ENCODE results near the gene PRSS50. TPM values are rescaled to one million over a fixed set of nuclear protein-coding genes. Genes with fewer than 3 reads are reported as not detected.

PRSS50 gene
- total RNA-seq, 1 experiment from 2014 or later: not detected

DNA sequence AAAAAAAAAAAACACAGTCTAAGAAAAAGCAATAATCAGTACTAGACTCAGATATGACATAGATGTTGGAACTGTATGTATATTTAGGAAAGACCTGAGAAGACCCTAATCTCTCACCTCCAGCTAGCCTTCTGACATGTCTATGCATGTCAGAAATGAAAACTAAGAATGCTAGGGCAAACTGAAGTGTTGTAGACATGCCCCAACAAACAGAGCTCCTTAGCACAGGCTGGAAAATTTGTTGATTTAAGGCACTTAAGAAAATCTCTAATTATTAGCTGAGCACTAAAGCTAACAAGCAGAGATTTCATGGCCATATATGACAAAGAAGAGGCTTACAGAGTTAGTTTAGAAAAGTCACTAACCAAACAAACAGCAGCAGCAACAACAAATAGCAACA is 45.5 kb upstream of the PRSS50 start (continued):
- no peak for TF ChIP-seq ELF1 (IDR thresholded peaks at IDR 0.05; ENCODE audit: borderline replicate concordance, low read depth)
- TF ChIP-seq CEBPB (IDR thresholded peaks at IDR 0.05; ENCODE audit: low read depth): no peak
- no peak for TF ChIP-seq TCF7L2 (IDR thresholded peaks at IDR 0.05; ENCODE audit: borderline replicate concordance, extremely low read depth, insufficient read depth, insufficient read length)

DNA sequence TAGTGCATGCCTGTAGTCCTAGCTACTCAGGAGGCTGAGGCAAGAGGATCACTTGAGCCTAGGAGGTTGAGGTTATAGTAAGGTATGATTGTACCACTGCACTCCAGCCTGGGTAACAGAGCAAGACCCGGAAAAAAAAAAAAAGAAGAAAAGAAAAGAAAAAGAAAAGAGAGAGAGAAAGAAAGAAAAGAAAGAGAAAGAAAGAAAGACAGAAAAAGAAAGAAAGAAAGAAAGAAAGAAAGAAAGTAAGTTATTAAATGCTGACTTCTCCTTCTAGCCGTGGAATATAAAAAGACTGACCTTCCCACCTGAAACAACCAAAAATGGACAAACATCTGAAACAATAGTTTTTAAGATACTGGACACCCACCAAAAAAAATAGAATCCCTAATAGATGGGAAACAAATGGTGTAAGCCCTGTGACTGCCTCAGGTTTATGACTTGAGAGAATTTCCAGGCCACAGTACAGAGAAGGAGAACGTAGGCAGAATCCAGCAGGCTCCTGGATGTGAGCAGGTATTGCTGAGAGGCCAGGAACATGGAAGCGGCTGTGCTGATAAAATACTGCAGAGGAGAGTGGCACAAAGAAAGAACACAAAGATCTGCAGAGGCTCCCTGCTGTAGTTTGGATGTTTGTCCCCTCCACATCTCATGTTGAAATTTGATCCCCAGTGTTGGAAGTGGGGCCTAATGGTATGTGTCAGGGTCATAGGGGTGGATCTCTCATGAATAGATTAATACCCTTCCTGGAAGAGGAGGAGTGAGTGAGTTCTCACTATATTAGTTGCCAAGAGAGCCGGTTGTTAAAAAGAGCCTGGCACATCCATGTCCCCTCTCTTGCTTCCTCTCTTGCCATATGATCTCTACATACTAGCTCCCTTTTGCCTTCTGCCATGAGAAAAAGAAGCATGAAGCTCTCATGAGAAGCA is 41.8 kb upstream of the PRSS50 start:
- no TSS peak for BruUV-seq (replicated peaks)
- Histone ChIP-seq H3K27ac (ENCODE audit: low read depth, low read length) (no peak overlapping the region), H3K4me3 (replicated peaks in 1 of 2; ENCODE audit: low read depth in 1 of 2, low read length in 2 of 2) (no peak overlapping the region), H3K27me3 (ENCODE audit: insufficient read depth, low read length) (no peaks in the 10 kb centered on the region), H3K79me2 (ENCODE audit: insufficient read depth, low read length) (no peaks in the 10 kb centered on the region), H3K4me2 (ENCODE audit: low read length) (no peak overlapping the region), H3K9me2 (ENCODE audit: insufficient read depth) (no peaks in the 10 kb centered on the region), H3K9ac (ENCODE audit: low read length) (no peak overlapping the region), H2AFZ (ENCODE audit: low read depth, low read length, poor library complexity, severe bottlenecking) (no peak overlapping the region), H3K4me1 (ENCODE audit: control insufficient read depth in 1 of 2, insufficient read depth in 2 of 2, low read length in 2 of 2) (no peaks in the 10 kb centered on the region), H4K20me1 (ENCODE audit: insufficient read depth) (no peaks in the 10 kb centered on the region), H3K36me3 (ENCODE audit: control insufficient read depth in 1 of 2, insufficient read depth in 2 of 2, low read length in 2 of 2) (no peaks in the 10 kb centered on the region), H3K9me3 (ENCODE audit: control insufficient read depth in 1 of 2, insufficient read depth in 1 of 2, low read depth in 1 of 2, low read length in 2 of 2) (peaks cover 0 to 4% of the 10 kb centered on the region in 2 experiments; a peak in 1 of 4 replicates)
- DNase-seq (ENCODE audit: low read depth, low spot score) (no peak), ATAC-seq (no peak)
- RAD21 ChIA-PET (ENCODE audit: low non-redundant PET in 1 of 2, low total read pairs in 2 of 2, uncharacterized antibody in 2 of 2, unreplicated experiment in 2 of 2): no interaction called here
- intact Hi-C loops (cut with micrococcal nuclease): no loop called here
- CTCF ChIA-PET: no interaction called here
- POLR2A ChIA-PET: no interaction called here
- TF ChIP-seq, protein P1, sequence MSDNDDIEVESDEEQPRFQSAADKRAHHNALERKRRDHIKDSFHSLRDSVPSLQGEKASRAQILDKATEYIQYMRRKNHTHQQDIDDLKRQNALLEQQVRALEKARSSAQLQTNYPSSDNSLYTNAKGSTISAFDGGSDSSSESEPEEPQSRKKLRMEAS (IDR thresholded peaks at IDR 0.05): no peak
- TF ChIP-seq, protein P2, sequence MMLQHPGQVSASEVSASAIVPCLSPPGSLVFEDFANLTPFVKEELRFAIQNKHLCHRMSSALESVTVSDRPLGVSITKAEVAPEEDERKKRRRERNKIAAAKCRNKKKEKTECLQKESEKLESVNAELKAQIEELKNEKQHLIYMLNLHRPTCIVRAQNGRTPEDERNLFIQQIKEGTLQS (IDR thresholded peaks at IDR 0.05): no peak
- no peak for TF ChIP-seq YY1 (IDR thresholded peaks at IDR 0.05; ENCODE audit: extremely low read depth, insufficient replicate concordance, low read depth, low read length)
- TF ChIP-seq CEBPB (IDR thresholded peaks at IDR 0.05; ENCODE audit: low read depth): no peak
- no peak for TF ChIP-seq SIN3A (IDR thresholded peaks at IDR 0.05; ENCODE audit: low read depth)
- TF ChIP-seq, protein P3, sequence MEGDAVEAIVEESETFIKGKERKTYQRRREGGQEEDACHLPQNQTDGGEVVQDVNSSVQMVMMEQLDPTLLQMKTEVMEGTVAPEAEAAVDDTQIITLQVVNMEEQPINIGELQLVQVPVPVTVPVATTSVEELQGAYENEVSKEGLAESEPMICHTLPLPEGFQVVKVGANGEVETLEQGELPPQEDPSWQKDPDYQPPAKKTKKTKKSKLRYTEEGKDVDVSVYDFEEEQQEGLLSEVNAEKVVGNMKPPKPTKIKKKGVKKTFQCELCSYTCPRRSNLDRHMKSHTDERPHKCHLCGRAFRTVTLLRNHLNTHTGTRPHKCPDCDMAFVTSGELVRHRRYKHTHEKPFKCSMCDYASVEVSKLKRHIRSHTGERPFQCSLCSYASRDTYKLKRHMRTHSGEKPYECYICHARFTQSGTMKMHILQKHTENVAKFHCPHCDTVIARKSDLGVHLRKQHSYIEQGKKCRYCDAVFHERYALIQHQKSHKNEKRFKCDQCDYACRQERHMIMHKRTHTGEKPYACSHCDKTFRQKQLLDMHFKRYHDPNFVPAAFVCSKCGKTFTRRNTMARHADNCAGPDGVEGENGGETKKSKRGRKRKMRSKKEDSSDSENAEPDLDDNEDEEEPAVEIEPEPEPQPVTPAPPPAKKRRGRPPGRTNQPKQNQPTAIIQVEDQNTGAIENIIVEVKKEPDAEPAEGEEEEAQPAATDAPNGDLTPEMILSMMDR (IDR thresholded peaks at IDR 0.05 in 2 of 3, conservative IDR thresholded peaks at IDR 0.05 in 1 of 3; ENCODE audit: borderline replicate concordance in 1 of 3, insufficient read depth in 1 of 3, low read depth in 2 of 3, low read length in 2 of 3): no peak
- TF ChIP-seq, protein P4, sequence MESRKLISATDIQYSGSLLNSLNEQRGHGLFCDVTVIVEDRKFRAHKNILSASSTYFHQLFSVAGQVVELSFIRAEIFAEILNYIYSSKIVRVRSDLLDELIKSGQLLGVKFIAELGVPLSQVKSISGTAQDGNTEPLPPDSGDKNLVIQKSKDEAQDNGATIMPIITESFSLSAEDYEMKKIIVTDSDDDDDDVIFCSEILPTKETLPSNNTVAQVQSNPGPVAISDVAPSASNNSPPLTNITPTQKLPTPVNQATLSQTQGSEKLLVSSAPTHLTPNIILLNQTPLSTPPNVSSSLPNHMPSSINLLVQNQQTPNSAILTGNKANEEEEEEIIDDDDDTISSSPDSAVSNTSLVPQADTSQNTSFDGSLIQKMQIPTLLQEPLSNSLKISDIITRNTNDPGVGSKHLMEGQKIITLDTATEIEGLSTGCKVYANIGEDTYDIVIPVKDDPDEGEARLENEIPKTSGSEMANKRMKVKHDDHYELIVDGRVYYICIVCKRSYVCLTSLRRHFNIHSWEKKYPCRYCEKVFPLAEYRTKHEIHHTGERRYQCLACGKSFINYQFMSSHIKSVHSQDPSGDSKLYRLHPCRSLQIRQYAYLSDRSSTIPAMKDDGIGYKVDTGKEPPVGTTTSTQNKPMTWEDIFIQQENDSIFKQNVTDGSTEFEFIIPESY (IDR thresholded peaks at IDR 0.05; ENCODE audit: extremely low read depth, insufficient replicate concordance, low read length): no peak
- TF ChIP-seq CBX3 (IDR thresholded peaks at IDR 0.05; ENCODE audit: low read depth): no peak
- TF ChIP-seq POLR2A (IDR thresholded peaks at IDR 0.05; ENCODE audit: borderline replicate concordance, extremely low read depth, insufficient read depth, insufficient read length): no peak
- no peak for TF ChIP-seq EZH2phosphoT487 (IDR thresholded peaks at IDR 0.05; ENCODE audit: borderline replicate concordance)
- no peak for TF ChIP-seq ZFX (IDR thresholded peaks at IDR 0.05)
- no peak for TF ChIP-seq POLR2AphosphoS5 (IDR thresholded peaks at IDR 0.05; ENCODE audit: low read depth, low read length)
- no peak for TF ChIP-seq RAD21 (IDR thresholded peaks at IDR 0.05; ENCODE audit: low read depth)
- TF ChIP-seq, protein P5, sequence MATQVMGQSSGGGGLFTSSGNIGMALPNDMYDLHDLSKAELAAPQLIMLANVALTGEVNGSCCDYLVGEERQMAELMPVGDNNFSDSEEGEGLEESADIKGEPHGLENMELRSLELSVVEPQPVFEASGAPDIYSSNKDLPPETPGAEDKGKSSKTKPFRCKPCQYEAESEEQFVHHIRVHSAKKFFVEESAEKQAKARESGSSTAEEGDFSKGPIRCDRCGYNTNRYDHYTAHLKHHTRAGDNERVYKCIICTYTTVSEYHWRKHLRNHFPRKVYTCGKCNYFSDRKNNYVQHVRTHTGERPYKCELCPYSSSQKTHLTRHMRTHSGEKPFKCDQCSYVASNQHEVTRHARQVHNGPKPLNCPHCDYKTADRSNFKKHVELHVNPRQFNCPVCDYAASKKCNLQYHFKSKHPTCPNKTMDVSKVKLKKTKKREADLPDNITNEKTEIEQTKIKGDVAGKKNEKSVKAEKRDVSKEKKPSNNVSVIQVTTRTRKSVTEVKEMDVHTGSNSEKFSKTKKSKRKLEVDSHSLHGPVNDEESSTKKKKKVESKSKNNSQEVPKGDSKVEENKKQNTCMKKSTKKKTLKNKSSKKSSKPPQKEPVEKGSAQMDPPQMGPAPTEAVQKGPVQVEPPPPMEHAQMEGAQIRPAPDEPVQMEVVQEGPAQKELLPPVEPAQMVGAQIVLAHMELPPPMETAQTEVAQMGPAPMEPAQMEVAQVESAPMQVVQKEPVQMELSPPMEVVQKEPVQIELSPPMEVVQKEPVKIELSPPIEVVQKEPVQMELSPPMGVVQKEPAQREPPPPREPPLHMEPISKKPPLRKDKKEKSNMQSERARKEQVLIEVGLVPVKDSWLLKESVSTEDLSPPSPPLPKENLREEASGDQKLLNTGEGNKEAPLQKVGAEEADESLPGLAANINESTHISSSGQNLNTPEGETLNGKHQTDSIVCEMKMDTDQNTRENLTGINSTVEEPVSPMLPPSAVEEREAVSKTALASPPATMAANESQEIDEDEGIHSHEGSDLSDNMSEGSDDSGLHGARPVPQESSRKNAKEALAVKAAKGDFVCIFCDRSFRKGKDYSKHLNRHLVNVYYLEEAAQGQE (IDR thresholded peaks at IDR 0.05; ENCODE audit: low read depth): no peak
